Naive thymus-derived CD4-positive, alpha-beta T cell (primary cell): Measurements from ENCODE around the gene SUSD6. TPM values are rescaled to one million over a fixed set of nuclear protein-coding genes. Genes with fewer than 3 reads are reported as not detected.
"Not testable (repeated sequence)": the region's sequence is repeated elsewhere in the genome, so short reads cannot be mapped to it uniquely, and the experiment has no call there.

Experiments
- ATAC-seq: fragments of 150-1000 bp; cut with Tn5 transposase; 2 replicates; pipeline ENCODE4 v1.10.0; 2021; ENCODE audit warnings: mild to moderate bottlenecking, moderate library complexity
- CTCF ChIA-PET: fragments of 350-600 bp; sonication (Branson Sonifier 250); formaldehyde crosslinking; loops from one replicate; lab custom pipeline; 2021; ENCODE audit warnings: antibody characterized with exemption; lab: Charles Lee
- POLR2A ChIA-PET: fragments of 350-600 bp; sonication (Branson Sonifier 250); formaldehyde crosslinking; loops from one replicate; lab custom pipeline; 2021; ENCODE audit warnings: antibody characterized with exemption, inconsistent platforms; lab: Charles Lee
- DNase-seq, 9 donors: peaks; one replicate each; pipeline versions ENCODE4 v3.0.0 to v3.0.0-alpha.2; 2020 to 2022; ENCODE audit warnings: mixed read lengths in 1 of 9
- H3K27ac ChIP-seq: one replicate; pipeline ENCODE4 v1.7.0; 2013; ENCODE audit warnings: mild to moderate bottlenecking, low read depth, low read length, moderate library complexity
- H3K27me3 ChIP-seq, 2 donors: one replicate each; pipeline ENCODE4 v1.7.0; 2013; ENCODE audit warnings: low read length in 2 of 2, mild to moderate bottlenecking in 2 of 2, moderate library complexity in 2 of 2; ENCODE audit not compliant: control insufficient read depth in 2 of 2, insufficient read depth in 2 of 2
- H3K36me3 ChIP-seq, 3 experiments: 1 replicate in 2 of 3; 2 replicates in 1 of 3; pipeline ENCODE4 v1.7.0; 2013; ENCODE audit warnings: low read length in 3 of 3, mild to moderate bottlenecking in 3 of 3, moderate library complexity in 1 of 3; ENCODE audit not compliant: insufficient read depth in 3 of 3, control insufficient read depth in 2 of 3
- H3K4me1 ChIP-seq, 2 donors: one replicate each; pipeline ENCODE4 v1.7.0; 2013; ENCODE audit warnings: low read length in 2 of 2, mild to moderate bottlenecking in 2 of 2, moderate library complexity in 1 of 2; ENCODE audit not compliant: control insufficient read depth in 2 of 2, insufficient read depth in 2 of 2
- H3K4me3 ChIP-seq: 2 replicates; pipeline ENCODE4 v1.7.0; 2013; ENCODE audit warnings: mild to moderate bottlenecking, low read length
- H3K9me3 ChIP-seq, 3 experiments: 1 replicate in 2 of 3; 2 replicates in 1 of 3; pipeline ENCODE4 v1.7.0; 2013; ENCODE audit warnings: low read length in 3 of 3; ENCODE audit not compliant: control insufficient read depth in 2 of 3
- H3K27ac Mint-ChIP-seq, 9 donors: one replicate each; pipeline ENCODE4 v1.8.0; 2020 to 2022; ENCODE audit warnings: mixed read lengths in 9 of 9, mild to moderate bottlenecking in 8 of 9, moderate library complexity in 5 of 9, inconsistent platforms in 2 of 9
- H3K27me3 Mint-ChIP-seq, 5 donors: one replicate each; pipeline ENCODE4 v1.8.0; 2021 to 2022; ENCODE audit warnings: mixed read lengths in 5 of 5, mild to moderate bottlenecking in 1 of 5
- H3K36me3 Mint-ChIP-seq, 5 donors: one replicate each; pipeline ENCODE4 v1.8.0; 2020 to 2022; ENCODE audit warnings: mixed read lengths in 5 of 5, mild to moderate bottlenecking in 3 of 5, inconsistent platforms in 1 of 5
- H3K4me1 Mint-ChIP-seq, 7 donors: one replicate each; pipeline ENCODE4 v1.8.0; 2020 to 2022; ENCODE audit warnings: mixed read lengths in 7 of 7, mild to moderate bottlenecking in 3 of 7, inconsistent platforms in 1 of 7
- H3K4me3 Mint-ChIP-seq, 10 donors: one replicate each; pipeline ENCODE4 v1.8.0; 2020 to 2022; ENCODE audit warnings: mild to moderate bottlenecking in 10 of 10, mixed read lengths in 10 of 10, moderate library complexity in 6 of 10, inconsistent platforms in 2 of 10
- H3K9me3 Mint-ChIP-seq, 11 donors: one replicate each; pipeline ENCODE4 v1.8.0; 2020 to 2022; ENCODE audit warnings: mixed read lengths in 11 of 11, mild to moderate bottlenecking in 4 of 11, inconsistent platforms in 1 of 11, moderate library complexity in 1 of 11
- intact Hi-C, 2 donors: fragments of 100-400 bp; cut with micrococcal nuclease; formaldehyde crosslinking; loops; one replicate each; pipeline ENCODE4 v1.15.1; 2023
- polyA plus RNA-seq, 2 donors: library from polyadenylated mRNA; unstranded; fragments of 300-500 nt; fragmentation: Illumina TruSeq; gene quantifications; one replicate each; pipeline ENCODE4 v1.2.3, GENCODE V29; 2021
- total RNA-seq, 6 experiments: library from RNA in 5 of 6; stranded (reverse) in 5 of 6; gene quantifications; 1 replicate in 5 of 6; 2 replicates in 1 of 6; pipeline ENCODE4 v1.2.3 and lab custom pipeline; 2021 to 2026

SUSD6 gene
- total and polyA plus RNA-seq, 7 experiments from 2014 or later = 4.3 to 90.8 (median 44.6) TPM

DNA sequence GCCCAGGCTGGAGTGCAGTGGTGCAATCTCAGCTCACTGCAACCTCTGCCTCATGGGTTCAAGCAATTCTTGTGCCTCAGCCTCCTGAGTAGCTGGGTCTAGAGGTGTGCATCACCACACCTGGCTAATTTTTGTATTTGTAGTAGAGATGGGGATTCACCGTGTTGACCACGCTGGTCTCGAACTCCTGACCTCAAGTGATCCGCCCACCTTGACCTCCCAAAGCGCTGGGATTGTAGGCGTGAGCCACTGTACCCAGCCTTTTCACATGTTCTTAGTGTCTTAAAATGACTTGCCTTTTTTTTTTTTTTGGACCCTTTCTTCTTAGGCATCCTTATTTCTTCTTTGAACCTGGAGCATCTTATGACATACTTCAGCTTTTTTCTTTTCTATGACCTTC is 87.8 kb downstream of the SUSD6 start:
- Mint-ChIP-seq H3K4me1 (peaks cover 72 to 96% (median 92%) of the 10 kb centered on the region in 7 donors), H3K36me3 (peaks cover 0 to 17% (median 10%) of the 10 kb centered on the region in 5 donors), H3K27ac (peak overlapping the region in 4 of 9 donors; percentile 34 to 83 (median 60))
- H3K27me3 Mint-ChIP-seq, H3K4me3 Mint-ChIP-seq, H3K4me3 ChIP-seq, H3K9me3 ChIP-seq, H3K36me3 ChIP-seq, intact Hi-C loops, DNase-seq, H3K27ac ChIP-seq, H3K27me3 ChIP-seq, H3K9me3 Mint-ChIP-seq, ATAC-seq: not testable (repeated sequence)
- H3K4me1 ChIP-seq = peaks cover 13 to 34% of the 10 kb centered on the region in 2 donors
- ChIA-PET CTCF (interaction anchor here (0.6 kb wide), 1 partner anchor 151 kb away, joined by 4 read pairs; no protein-coding TSS in a partner anchor), POLR2A (interaction anchor here (0.8 kb wide), 1 partner anchor 67 kb away, joined by 3 read pairs; the partner anchor contains the start of gene SRSF5)

DNA sequence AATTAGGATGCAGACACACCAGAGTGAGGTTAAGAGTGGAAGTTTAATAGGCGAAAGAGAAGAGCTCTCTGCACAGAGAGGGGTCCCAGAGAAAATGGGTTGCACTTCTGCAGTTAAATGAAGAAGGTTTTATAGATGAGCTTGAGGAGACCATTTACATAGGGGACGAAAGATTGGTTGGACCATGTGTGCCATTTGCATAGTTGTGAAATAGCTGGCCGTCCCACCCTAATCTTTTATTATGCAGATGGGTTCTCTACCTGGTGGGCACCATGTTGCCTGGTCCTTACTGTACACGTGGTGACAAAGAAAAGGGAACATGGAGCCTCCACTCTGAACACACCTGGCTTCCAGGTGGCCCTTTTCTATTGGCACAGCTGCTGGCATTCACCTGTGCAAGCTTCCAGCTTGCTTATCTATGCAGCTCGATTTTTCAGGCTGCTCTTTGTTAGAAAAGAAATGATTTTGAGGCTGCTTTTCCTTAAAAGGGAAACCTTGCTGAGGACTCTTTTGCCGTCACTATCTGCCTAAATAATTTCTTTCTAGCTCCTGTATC is 88.4 kb downstream of the SUSD6 start:
- ChIA-PET CTCF (interaction anchor here (0.6 kb wide), 1 partner anchor 152 kb away, joined by 4 read pairs; no protein-coding TSS in a partner anchor), POLR2A (interaction anchor here (0.8 kb wide), 1 partner anchor 67 kb away, joined by 3 read pairs; the partner anchor contains the start of gene SRSF5)
- H3K36me3 ChIP-seq = peaks cover 0 to 15% (median 9%) of the 10 kb centered on the region in 3 experiments
- ATAC-seq (no peak), DNase-seq (no peak)
- Mint-ChIP-seq H3K4me3 (no peak overlapping the region), H3K27ac (peak overlapping the region in 3 of 9 donors; percentile 6 to 83 (median 65)), H3K4me1 (peaks cover 70 to 93% (median 90%) of the 10 kb centered on the region in 7 donors), H3K27me3 (no peaks in the 10 kb centered on the region), H3K36me3 (peaks cover 0 to 19% (median 10%) of the 10 kb centered on the region in 5 donors), H3K9me3 (peaks cover 0 to 2% (median 0%) of the 10 kb centered on the region in 11 donors)
- peaks cover 13 to 28% of the 10 kb centered on the region in 2 donors for H3K4me1 ChIP-seq
- H3K27ac ChIP-seq = no peak overlapping the region
- no peaks in the 10 kb centered on the region for H3K9me3 ChIP-seq
- intact Hi-C loops = no loop called here
- H3K27me3 ChIP-seq = no peaks in the 10 kb centered on the region
- no peak overlapping the region for H3K4me3 ChIP-seq

DNA sequence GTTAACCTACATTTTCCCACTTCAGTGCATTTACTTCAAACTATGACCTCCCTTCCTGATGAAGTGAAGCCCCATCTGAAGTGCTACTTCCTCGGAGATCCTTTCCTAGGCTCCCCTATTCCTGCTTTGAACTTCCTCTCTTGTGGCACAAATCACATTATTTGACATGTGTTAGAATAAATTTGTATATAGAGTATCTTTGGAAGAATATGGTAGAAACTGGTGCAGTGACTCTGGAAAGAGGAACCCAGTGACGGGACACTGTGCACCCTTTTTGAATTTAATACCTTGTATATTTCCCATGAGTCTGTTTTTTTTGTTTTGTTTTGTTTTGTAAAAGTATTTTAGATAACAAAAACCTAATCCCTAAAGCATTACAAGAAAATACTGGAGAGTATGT is 89.2 kb downstream of the SUSD6 start:
- Mint-ChIP-seq H3K4me1 (peaks cover 68 to 89% (median 83%) of the 10 kb centered on the region in 7 donors), H3K36me3 (peaks cover 0 to 19% (median 10%) of the 10 kb centered on the region in 5 donors), H3K9me3 (peaks cover 0 to 2% (median 0%) of the 10 kb centered on the region in 11 donors), H3K27ac (peak overlapping the region in 1 of 9 donors; percentile 82), H3K27me3 (no peaks in the 10 kb centered on the region), H3K4me3 (no peak overlapping the region)
- DNase-seq (no peak), ATAC-seq (no peak)
- H3K36me3 ChIP-seq = peaks cover 0 to 22% (median 9%) of the 10 kb centered on the region in 3 experiments
- ChIA-PET POLR2A (no interaction called here), CTCF (no interaction called here)
- peaks cover 13 to 20% of the 10 kb centered on the region in 2 donors for H3K4me1 ChIP-seq
- H3K27ac ChIP-seq = no peak overlapping the region
- no peak overlapping the region for H3K4me3 ChIP-seq
- no peaks in the 10 kb centered on the region for H3K9me3 ChIP-seq
- intact Hi-C loops = no loop called here
- no peaks in the 10 kb centered on the region for H3K27me3 ChIP-seq

DNA sequence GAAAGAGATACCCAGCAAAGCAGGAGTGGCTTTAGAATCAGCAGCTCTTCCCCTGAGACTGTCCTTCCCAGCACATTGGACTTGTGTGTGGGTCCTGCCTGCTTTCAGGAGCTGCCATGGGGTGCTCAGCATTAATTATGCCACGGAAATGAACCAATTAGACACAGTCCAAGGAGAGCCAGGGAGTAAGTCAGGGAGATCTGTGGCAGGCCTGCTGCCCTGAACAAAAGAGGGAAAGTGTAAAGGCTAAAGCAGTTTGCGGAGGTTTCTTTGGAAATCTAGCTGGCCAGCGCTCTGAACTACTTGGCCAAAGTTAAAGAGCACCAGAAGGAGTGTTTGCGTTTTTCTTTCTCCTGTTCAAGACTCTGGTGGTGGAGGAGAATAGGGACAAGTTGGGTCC is 89.9 kb downstream of the SUSD6 start:
- Mint-ChIP-seq H3K4me1 (peaks cover 63 to 87% (median 76%) of the 10 kb centered on the region in 7 donors), H3K4me3 (no peak overlapping the region), H3K27ac (peak overlapping the region in 6 of 9 donors; percentile 12 to 82 (median 46)), H3K9me3 (peaks cover 0 to 2% (median 0%) of the 10 kb centered on the region in 11 donors), H3K36me3 (peaks cover 0 to 25% (median 10%) of the 10 kb centered on the region in 5 donors), H3K27me3 (no peaks in the 10 kb centered on the region)
- intact Hi-C loops = no loop called here
- DNase-seq (no peak), ATAC-seq (no peak)
- Histone ChIP-seq H3K27me3 (no peaks in the 10 kb centered on the region), H3K9me3 (no peaks in the 10 kb centered on the region), H3K27ac (no peak overlapping the region), H3K4me1 (peaks cover 11 to 13% of the 10 kb centered on the region in 2 donors), H3K36me3 (peaks cover 0 to 27% (median 9%) of the 10 kb centered on the region in 3 experiments), H3K4me3 (no peak overlapping the region)
- POLR2A ChIA-PET = no interaction called here
- CTCF ChIA-PET = no interaction called here

DNA sequence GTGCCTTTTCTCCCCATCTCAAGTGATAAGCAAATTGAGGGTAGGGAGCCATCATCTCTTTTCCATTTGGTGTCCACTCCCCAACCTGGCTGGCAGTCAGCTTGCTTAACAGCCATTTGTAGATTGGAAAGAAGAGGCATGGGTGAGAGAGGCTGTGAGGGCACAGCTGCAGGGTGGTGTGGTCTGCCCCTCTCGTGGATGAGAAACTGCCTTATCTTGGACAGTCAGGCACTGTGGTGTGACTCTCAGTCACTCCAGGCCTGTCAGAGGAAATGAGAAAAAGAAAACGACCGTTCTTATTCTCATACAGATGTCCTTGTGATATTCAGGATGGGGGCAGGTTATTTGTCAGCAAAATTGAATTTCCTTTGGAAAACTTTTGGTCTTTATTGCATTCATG is 90.5 kb downstream of the SUSD6 start:
- no peak overlapping the region for H3K4me3 ChIP-seq

DNA sequence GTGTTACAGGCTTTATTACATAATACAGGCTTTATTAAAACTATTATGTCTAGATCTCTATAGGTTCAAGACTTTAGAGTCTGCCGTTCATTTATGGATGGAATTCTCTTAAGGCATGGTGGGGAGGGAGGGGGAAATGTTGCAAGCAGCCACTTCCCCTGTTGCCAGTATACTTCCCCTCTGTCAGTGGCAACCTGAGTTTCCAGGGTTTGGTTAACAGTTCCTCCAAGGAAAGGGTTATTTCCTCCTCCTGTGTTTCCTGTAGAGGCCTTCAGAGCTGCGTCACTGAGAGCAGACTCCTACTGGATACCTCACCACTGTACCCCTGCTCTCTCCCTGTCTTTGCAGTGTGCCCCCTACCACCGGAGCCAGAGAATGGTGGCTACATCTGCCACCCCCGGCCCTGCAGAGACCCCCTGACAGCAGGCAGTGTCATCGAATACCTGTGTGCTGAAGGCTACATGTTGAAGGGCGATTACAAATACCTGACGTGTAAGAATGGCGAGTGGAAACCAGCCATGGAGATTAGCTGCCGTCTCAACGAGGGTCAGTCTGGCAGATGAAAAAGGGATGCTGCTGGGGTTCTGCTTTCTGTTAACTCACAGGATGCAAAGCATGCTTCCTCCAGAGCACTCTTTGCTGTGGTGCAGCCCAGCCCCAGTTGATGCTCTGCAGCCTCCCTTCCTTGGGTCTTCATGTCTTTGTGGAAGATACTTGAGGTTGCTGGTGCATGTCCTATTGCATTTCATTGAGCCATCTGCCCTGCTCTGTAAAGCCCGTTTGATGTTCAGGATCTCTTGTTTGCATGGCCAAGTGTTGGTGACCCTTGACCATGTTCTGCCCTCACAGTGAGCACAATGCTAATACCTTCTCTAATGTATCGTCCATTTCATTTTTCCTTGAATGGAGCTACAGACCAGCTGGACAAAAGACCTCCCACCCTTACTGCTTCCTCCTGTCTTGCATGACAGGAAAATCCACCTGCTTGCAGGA is 91.9 kb downstream of the SUSD6 start:
- Histone ChIP-seq H3K4me3 (no peak overlapping the region), H3K4me1 (peaks cover 0 to 4% of the 10 kb centered on the region in 2 donors), H3K9me3 (no peaks in the 10 kb centered on the region), H3K36me3 (peaks cover 0 to 38% (median 9%) of the 10 kb centered on the region in 3 experiments), H3K27ac (no peak overlapping the region), H3K27me3 (no peaks in the 10 kb centered on the region)
- peaks cover 46 to 83% (median 58%) of the 10 kb centered on the region in 7 donors for H3K4me1 Mint-ChIP-seq
- POLR2A ChIA-PET = interaction anchor here (0.6 kb wide), 1 partner anchor 49 kb away, joined by 3 read pairs; no protein-coding TSS in a partner anchor
- CTCF ChIA-PET = interaction anchor here (1.0 to 1.1 kb wide), 2 partner anchors 11 to 91 kb away, joined by 3 to 4 read pairs; no protein-coding TSS in a partner anchor
- H3K9me3 Mint-ChIP-seq = no peaks in the 10 kb centered on the region
- no peak for DNase-seq
- no peaks in the 10 kb centered on the region for H3K27me3 Mint-ChIP-seq
- H3K36me3 Mint-ChIP-seq = peaks cover 0 to 41% (median 18%) of the 10 kb centered on the region in 5 donors
- intact Hi-C loops = no loop called here
- peak; percentile 73 for ATAC-seq
- peak overlapping the region in 2 of 10 donors; percentile 33 to 76 for H3K4me3 Mint-ChIP-seq
- peak overlapping the region; percentile 14 to 82 (median 62) for H3K27ac Mint-ChIP-seq

More for the DNA sequence above, 90.5 kb downstream of the SUSD6 start:
- Histone ChIP-seq H3K4me1 (peaks cover 5 to 8% of the 10 kb centered on the region in 2 donors), H3K27ac (no peak overlapping the region), H3K9me3 (no peaks in the 10 kb centered on the region), H3K36me3 (peaks cover 0 to 33% (median 9%) of the 10 kb centered on the region in 3 experiments), H3K27me3 (no peaks in the 10 kb centered on the region)
- H3K9me3 Mint-ChIP-seq = peaks cover 0 to 2% (median 0%) of the 10 kb centered on the region in 11 donors
- ChIA-PET CTCF (interaction anchor here (0.6 kb wide), 1 partner anchor 98 kb away, joined by 3 read pairs; no protein-coding TSS in a partner anchor), POLR2A (no interaction called here)
- H3K4me3 Mint-ChIP-seq = peak overlapping the region in 1 of 10 donors; percentile 8
- no peak for DNase-seq
- intact Hi-C loops = no loop called here
- no peaks in the 10 kb centered on the region for H3K27me3 Mint-ChIP-seq
- peaks cover 57 to 86% (median 73%) of the 10 kb centered on the region in 7 donors for H3K4me1 Mint-ChIP-seq
- peaks cover 0 to 31% (median 15%) of the 10 kb centered on the region in 5 donors for H3K36me3 Mint-ChIP-seq
- H3K27ac Mint-ChIP-seq = peak overlapping the region in 5 of 9 donors; percentile 33 to 82 (median 46)
- ATAC-seq = peak; percentile 42
